Measurements from ENCODE around the gene CARMIL1. TPM values are rescaled to one million over a fixed set of nuclear protein-coding genes. Genes with fewer than 3 reads are reported as not detected.

CARMIL1 gene
- total RNA-seq, 1 experiment from 2014 or later: 0.43 TPM

- DNase-seq: no peak
- Histone ChIP-seq H3K27me3 (no peaks in the 10 kb centered on the region), H3K27ac (no peak overlapping the region), H3K9me3 (replicated peaks) (no peaks in the 10 kb centered on the region), H3K4me1 (no peaks in the 10 kb centered on the region), H3K4me3 (no peak overlapping the region), H3K36me3 (no peaks in the 10 kb centered on the region)
Measured at GRCh38 chr6:25350573-25350972, 71.4 kb downstream of the CARMIL1 start.

DNA sequence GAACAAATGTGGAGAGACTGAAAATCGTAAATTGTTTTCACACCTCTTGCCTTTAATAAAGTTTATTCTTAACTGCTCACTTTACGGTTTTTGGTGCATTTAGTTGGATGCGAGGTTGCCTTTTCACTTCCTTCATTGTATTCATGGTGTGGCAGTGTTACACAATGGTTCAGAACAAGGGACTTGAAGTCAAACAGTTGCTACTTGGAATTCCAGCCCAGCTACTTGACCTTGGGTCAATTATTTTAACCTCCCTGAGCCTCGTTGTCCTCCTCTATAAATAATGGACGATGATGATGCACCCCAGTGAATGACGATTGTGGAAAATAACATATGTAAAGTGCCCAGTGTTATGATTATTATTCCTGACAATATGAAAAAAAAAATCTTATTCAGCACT, 72.3 kb downstream of the CARMIL1 start:
- no peak overlapping the region for H3K27ac ChIP-seq
- H3K9me3 ChIP-seq (replicated peaks): no peaks in the 10 kb centered on the region
- H3K27me3 ChIP-seq: no peaks in the 10 kb centered on the region
- no peak overlapping the region for H3K4me3 ChIP-seq
- DNase-seq: no peak
- H3K4me1 ChIP-seq: no peaks in the 10 kb centered on the region
- no peaks in the 10 kb centered on the region for H3K36me3 ChIP-seq

- no peaks in the 10 kb centered on the region for H3K9me3 ChIP-seq (replicated peaks)
- no peak overlapping the region for H3K4me3 ChIP-seq
- H3K27me3 ChIP-seq: no peaks in the 10 kb centered on the region
- no peaks in the 10 kb centered on the region for H3K4me1 ChIP-seq
- H3K27ac ChIP-seq: no peak overlapping the region
- no peaks in the 10 kb centered on the region for H3K36me3 ChIP-seq
- no peak for DNase-seq
Measured at GRCh38 chr6:25352285-25352684, 73.1 kb downstream of the CARMIL1 start.

DNA sequence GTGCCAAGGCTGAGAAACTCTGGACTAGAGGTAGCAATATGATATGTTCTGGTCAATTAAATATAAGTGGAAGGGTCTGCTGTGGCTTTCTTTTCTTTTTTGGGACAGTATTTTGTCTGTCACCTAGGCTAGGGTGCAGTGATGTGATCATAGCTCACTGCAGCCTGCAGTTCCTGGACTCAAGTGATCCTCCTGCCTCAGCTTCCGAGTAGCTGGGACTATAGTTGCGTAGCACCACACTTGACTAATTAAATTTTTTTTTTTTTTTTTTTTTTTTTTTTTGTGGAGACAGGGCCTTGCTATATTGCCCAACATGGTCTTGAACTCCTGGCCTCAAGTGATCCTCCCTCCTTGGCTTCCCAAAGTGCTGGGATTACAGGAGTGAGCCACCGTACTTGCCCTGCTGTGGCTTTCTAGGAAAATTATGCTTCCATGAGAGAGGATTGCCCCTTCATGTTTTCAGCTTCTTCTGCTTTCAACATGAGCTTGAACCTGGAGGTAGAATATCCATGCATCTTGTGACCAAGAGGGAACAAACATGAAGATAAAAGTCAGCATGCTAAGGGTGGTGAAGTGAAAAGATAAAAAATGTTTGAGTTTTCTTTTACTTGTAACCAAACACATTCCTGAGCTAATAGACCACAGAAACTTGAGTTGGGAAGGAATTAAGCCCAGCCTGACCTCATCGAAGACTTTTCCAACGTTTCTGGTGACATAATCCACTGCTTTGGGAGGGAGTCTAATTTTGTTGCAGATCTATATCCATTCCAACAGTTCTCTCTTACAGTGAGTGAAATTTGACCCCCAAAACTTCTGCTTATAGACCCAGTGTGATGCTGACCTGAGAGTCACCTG, 75.1 kb downstream of the CARMIL1 start:
- Histone ChIP-seq H3K4me3 (no peak overlapping the region), H3K4me1 (no peaks in the 10 kb centered on the region), H3K27ac (no peak overlapping the region), H3K36me3 (no peaks in the 10 kb centered on the region), H3K9me3 (replicated peaks) (no peaks in the 10 kb centered on the region), H3K27me3 (no peaks in the 10 kb centered on the region)
- no peak for DNase-seq

GRCh38 chr6:25359191-25359861, 80.2 kb downstream of the CARMIL1 start:
- no peak for DNase-seq
- Histone ChIP-seq H3K4me3 (no peak overlapping the region), H3K36me3 (no peaks in the 10 kb centered on the region), H3K9me3 (replicated peaks) (no peaks in the 10 kb centered on the region), H3K27ac (no peak overlapping the region), H3K4me1 (no peaks in the 10 kb centered on the region), H3K27me3 (no peaks in the 10 kb centered on the region)

GRCh38 chr6:25359891-25360290, 80.7 kb downstream of the CARMIL1 start:
- Histone ChIP-seq H3K4me1 (no peaks in the 10 kb centered on the region), H3K4me3 (no peak overlapping the region), H3K27ac (no peak overlapping the region), H3K27me3 (no peaks in the 10 kb centered on the region), H3K9me3 (replicated peaks) (no peaks in the 10 kb centered on the region), H3K36me3 (no peaks in the 10 kb centered on the region)
- DNase-seq: no peak

DNA sequence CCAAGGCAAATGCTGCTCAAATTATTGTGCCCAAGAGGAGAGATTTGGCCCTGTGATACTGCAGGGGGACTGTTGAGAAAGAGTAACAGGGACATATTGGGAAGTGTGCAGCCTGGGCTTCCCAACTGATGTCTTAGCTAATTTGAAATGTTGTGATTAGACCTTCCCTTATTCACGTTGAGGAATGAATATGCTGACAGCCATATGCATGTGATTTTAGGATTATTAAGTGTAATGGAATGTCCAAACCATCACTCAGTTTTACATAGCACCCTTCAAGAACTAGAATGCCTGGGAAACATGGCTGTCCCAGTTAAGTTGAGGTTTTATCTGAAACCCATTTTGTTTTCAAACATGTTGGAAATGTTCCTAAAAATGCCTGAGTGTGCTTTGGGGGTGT, 81.4 kb downstream of the CARMIL1 start:
- H3K4me1 ChIP-seq: no peaks in the 10 kb centered on the region
- no peaks in the 10 kb centered on the region for H3K27me3 ChIP-seq
- H3K36me3 ChIP-seq: no peaks in the 10 kb centered on the region
- no peak for DNase-seq
- H3K4me3 ChIP-seq: no peak overlapping the region
- H3K27ac ChIP-seq: no peak overlapping the region
- no peaks in the 10 kb centered on the region for H3K9me3 ChIP-seq (replicated peaks)

DNA sequence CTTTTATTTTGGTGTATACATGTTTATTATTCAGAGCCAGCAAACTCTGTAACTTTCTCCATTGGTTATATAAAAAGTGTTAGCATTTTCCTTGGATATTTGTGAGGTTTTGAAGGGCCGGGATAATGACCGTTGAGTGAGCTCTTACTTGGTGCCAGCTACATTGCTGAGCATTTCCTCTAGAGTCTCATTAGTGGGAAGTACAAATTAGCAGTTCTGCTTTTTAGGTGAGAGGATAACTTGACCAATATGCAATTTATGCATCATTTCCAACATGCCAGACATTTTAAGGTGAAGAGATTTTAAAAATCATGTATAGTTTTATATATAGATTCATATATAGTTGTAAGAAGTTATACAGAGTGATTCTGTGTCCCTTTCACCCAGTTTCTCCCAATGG, 84.3 kb downstream of the CARMIL1 start:
- H3K4me3 ChIP-seq: no peak overlapping the region
- H3K27me3 ChIP-seq: no peaks in the 10 kb centered on the region
- no peak overlapping the region for H3K27ac ChIP-seq
- H3K9me3 ChIP-seq (replicated peaks): no peaks in the 10 kb centered on the region
- DNase-seq: no peak
- no peaks in the 10 kb centered on the region for H3K4me1 ChIP-seq
- no peaks in the 10 kb centered on the region for H3K36me3 ChIP-seq

GRCh38 chr6:25365154-25365553, 86.0 kb downstream of the CARMIL1 start:
- H3K27ac ChIP-seq: no peak overlapping the region
- H3K27me3 ChIP-seq: no peaks in the 10 kb centered on the region
- no peak for DNase-seq
- H3K4me1 ChIP-seq: no peaks in the 10 kb centered on the region
- no peaks in the 10 kb centered on the region for H3K9me3 ChIP-seq (replicated peaks)
- no peaks in the 10 kb centered on the region for H3K36me3 ChIP-seq
- H3K4me3 ChIP-seq: no peak overlapping the region

- H3K27ac ChIP-seq: no peak overlapping the region
- no peak overlapping the region for H3K4me3 ChIP-seq
- DNase-seq: no peak
- H3K9me3 ChIP-seq (replicated peaks): no peaks in the 10 kb centered on the region
- no peaks in the 10 kb centered on the region for H3K36me3 ChIP-seq
- no peaks in the 10 kb centered on the region for H3K4me1 ChIP-seq
- no peaks in the 10 kb centered on the region for H3K27me3 ChIP-seq
Measured at GRCh38 chr6:25366903-25367545, 87.8 kb downstream of the CARMIL1 start.

DNA sequence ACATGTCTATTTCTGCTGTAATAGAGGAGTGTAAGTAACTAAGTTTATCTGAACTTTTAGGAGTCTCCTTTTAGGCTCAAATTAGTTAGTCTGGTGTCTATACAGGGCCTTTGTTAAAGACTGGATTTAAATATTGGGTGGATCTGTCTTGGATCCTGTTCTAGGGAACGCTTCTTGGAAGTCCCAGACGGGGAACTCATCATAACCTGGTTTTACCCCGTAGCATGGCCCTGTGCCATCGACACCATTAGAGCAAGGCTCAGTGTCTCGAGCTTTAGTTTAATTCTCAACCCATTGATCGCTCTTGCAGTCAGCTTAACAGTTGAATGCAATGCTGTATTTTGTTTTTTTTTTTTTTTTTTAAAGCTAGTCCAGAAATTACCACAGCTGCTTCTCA, 89.9 kb downstream of the CARMIL1 start:
- Histone ChIP-seq H3K4me3 (no peak overlapping the region), H3K27ac (no peak overlapping the region), H3K27me3 (no peaks in the 10 kb centered on the region), H3K9me3 (replicated peaks) (no peaks in the 10 kb centered on the region), H3K4me1 (no peaks in the 10 kb centered on the region), H3K36me3 (no peaks in the 10 kb centered on the region)
- no peak for DNase-seq

- H3K27ac ChIP-seq: no peak overlapping the region
- no peaks in the 10 kb centered on the region for H3K27me3 ChIP-seq
- H3K9me3 ChIP-seq (replicated peaks): no peaks in the 10 kb centered on the region
- no peaks in the 10 kb centered on the region for H3K4me1 ChIP-seq
- H3K36me3 ChIP-seq: no peaks in the 10 kb centered on the region
- DNase-seq: peak; percentile 10 to 38
- H3K4me3 ChIP-seq: no peak overlapping the region
Measured at GRCh38 chr6:25369433-25370177, 90.4 kb downstream of the CARMIL1 start.

DNA sequence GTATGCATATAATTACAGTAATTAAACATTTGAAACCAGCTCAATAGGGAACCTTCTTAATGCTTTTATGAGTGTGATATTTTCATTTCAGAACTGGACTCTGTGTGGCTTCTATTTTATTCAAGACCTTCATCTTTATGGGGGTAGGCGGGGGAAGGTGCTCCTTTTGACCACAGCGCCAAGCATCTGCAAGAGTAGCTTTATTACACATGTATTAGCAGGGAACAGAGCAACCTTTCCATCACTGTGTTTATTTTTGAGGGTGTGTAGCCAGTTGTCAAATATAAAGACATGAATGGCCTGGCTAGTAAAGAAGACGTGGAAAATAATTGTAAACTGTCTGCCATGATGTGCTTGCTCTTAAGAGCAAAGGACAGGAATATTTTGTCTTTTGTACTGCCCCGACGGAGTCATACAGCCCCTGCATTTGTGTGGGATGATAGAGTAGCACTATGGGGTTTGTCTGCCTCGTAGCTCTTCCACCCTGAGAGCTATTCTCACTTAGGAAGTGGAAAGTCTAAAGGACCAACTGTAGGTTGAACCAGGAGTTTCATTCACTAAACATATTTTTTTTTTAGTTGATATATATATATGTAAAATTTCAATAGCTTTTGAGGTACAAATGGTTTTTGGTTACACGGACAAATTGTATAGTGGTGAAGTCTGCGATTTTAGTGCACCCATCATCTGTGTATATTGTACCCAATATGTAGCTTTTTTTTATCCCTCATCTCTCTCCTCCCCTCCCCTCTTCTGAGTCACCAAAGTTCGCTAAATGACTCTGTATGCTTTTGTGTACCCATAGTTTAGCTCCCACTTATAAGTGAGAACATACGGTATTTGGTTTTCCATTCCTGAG, 91.2 kb downstream of the CARMIL1 start:
- Histone ChIP-seq H3K9me3 (replicated peaks) (no peaks in the 10 kb centered on the region), H3K4me1 (no peaks in the 10 kb centered on the region), H3K4me3 (no peak overlapping the region), H3K36me3 (no peaks in the 10 kb centered on the region), H3K27me3 (no peaks in the 10 kb centered on the region), H3K27ac (no peak overlapping the region)
- DNase-seq: no peak

DNA sequence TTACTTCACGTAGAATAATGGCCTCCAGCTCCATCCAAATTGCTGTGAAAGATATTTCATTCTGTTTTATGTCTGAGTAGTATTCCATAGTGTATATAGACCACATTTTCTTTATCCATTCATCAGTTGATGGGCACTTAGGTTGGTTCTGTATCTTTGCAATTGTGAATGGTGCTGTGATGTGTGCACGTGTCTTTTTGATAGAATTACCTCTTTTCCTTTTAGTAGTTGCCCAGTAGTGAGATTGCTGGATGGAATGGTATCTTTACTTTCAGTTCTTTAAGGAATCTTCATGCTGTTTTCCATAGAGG, 91.8 kb downstream of the CARMIL1 start:
- H3K36me3 ChIP-seq: no peaks in the 10 kb centered on the region
- no peaks in the 10 kb centered on the region for H3K9me3 ChIP-seq (replicated peaks)
- DNase-seq: no peak
- no peaks in the 10 kb centered on the region for H3K4me1 ChIP-seq
- H3K27me3 ChIP-seq: no peaks in the 10 kb centered on the region
- no peak overlapping the region for H3K4me3 ChIP-seq
- no peak overlapping the region for H3K27ac ChIP-seq
